ENCODE results near the gene MARF1. TPM values are rescaled to one million over a fixed set of nuclear protein-coding genes. Genes with fewer than 3 reads are reported as not detected.

MARF1 gene
- total and polyA plus RNA-seq, 2 of the 8 experiments (the other 6 are each of a cell fraction or from before 2014, with no cell fraction given) = 5.6 to 31.4 TPM

DNA sequence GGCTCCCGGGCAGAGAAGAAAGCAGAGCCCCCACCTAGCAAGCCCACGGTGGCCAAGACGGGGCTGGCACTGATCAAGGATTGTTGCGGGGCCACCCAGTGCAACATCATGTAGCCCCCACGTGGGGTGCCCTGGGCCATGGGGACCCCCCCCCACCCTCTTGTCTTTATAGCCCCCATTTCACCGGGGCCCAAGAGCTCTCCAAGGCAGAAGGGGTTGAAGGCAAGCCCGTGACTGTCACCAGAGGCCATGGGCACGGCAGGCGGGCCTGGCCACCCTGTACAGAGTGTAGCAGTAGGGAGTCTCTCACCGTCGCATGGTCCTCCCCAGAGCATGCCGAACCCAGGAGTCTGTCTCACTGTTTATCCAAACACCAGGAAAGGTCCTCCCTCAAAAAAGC, 56.2 kb downstream of the MARF1 start (continued):
- TF ChIP-seq, protein P1, sequence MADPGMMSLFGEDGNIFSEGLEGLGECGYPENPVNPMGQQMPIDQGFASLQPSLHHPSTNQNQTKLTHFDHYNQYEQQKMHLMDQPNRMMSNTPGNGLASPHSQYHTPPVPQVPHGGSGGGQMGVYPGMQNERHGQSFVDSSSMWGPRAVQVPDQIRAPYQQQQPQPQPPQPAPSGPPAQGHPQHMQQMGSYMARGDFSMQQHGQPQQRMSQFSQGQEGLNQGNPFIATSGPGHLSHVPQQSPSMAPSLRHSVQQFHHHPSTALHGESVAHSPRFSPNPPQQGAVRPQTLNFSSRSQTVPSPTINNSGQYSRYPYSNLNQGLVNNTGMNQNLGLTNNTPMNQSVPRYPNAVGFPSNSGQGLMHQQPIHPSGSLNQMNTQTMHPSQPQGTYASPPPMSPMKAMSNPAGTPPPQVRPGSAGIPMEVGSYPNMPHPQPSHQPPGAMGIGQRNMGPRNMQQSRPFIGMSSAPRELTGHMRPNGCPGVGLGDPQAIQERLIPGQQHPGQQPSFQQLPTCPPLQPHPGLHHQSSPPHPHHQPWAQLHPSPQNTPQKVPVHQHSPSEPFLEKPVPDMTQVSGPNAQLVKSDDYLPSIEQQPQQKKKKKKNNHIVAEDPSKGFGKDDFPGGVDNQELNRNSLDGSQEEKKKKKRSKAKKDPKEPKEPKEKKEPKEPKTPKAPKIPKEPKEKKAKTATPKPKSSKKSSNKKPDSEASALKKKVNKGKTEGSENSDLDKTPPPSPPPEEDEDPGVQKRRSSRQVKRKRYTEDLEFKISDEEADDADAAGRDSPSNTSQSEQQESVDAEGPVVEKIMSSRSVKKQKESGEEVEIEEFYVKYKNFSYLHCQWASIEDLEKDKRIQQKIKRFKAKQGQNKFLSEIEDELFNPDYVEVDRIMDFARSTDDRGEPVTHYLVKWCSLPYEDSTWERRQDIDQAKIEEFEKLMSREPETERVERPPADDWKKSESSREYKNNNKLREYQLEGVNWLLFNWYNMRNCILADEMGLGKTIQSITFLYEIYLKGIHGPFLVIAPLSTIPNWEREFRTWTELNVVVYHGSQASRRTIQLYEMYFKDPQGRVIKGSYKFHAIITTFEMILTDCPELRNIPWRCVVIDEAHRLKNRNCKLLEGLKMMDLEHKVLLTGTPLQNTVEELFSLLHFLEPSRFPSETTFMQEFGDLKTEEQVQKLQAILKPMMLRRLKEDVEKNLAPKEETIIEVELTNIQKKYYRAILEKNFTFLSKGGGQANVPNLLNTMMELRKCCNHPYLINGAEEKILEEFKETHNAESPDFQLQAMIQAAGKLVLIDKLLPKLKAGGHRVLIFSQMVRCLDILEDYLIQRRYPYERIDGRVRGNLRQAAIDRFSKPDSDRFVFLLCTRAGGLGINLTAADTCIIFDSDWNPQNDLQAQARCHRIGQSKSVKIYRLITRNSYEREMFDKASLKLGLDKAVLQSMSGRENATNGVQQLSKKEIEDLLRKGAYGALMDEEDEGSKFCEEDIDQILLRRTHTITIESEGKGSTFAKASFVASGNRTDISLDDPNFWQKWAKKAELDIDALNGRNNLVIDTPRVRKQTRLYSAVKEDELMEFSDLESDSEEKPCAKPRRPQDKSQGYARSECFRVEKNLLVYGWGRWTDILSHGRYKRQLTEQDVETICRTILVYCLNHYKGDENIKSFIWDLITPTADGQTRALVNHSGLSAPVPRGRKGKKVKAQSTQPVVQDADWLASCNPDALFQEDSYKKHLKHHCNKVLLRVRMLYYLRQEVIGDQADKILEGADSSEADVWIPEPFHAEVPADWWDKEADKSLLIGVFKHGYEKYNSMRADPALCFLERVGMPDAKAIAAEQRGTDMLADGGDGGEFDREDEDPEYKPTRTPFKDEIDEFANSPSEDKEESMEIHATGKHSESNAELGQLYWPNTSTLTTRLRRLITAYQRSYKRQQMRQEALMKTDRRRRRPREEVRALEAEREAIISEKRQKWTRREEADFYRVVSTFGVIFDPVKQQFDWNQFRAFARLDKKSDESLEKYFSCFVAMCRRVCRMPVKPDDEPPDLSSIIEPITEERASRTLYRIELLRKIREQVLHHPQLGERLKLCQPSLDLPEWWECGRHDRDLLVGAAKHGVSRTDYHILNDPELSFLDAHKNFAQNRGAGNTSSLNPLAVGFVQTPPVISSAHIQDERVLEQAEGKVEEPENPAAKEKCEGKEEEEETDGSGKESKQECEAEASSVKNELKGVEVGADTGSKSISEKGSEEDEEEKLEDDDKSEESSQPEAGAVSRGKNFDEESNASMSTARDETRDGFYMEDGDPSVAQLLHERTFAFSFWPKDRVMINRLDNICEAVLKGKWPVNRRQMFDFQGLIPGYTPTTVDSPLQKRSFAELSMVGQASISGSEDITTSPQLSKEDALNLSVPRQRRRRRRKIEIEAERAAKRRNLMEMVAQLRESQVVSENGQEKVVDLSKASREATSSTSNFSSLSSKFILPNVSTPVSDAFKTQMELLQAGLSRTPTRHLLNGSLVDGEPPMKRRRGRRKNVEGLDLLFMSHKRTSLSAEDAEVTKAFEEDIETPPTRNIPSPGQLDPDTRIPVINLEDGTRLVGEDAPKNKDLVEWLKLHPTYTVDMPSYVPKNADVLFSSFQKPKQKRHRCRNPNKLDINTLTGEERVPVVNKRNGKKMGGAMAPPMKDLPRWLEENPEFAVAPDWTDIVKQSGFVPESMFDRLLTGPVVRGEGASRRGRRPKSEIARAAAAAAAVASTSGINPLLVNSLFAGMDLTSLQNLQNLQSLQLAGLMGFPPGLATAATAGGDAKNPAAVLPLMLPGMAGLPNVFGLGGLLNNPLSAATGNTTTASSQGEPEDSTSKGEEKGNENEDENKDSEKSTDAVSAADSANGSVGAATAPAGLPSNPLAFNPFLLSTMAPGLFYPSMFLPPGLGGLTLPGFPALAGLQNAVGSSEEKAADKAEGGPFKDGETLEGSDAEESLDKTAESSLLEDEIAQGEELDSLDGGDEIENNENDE (IDR thresholded peaks at IDR 0.05; ENCODE audit: insufficient replicate concordance, low read length) = no peak
- TF ChIP-seq TBP (IDR thresholded peaks at IDR 0.05; ENCODE audit: low read depth, low read length) = no peak
- no peak for TF ChIP-seq HDAC2 (IDR thresholded peaks at IDR 0.05; ENCODE audit: borderline replicate concordance in 1 of 2, low read depth in 2 of 2, low read length in 2 of 2)
- TF ChIP-seq SIN3A (conservative IDR thresholded peaks at IDR 0.05 in 1 of 2, IDR thresholded peaks at IDR 0.05 in 1 of 2; ENCODE audit: low read depth in 1 of 2, low read length in 2 of 2) = no peak
- TF ChIP-seq SP4 (IDR thresholded peaks at IDR 0.05; ENCODE audit: low read length) = no peak
- no peak for TF ChIP-seq SUZ12 (IDR thresholded peaks at IDR 0.05; ENCODE audit: low read length)
- no peak for TF ChIP-seq KDM1A (IDR thresholded peaks at IDR 0.05; ENCODE audit: borderline replicate concordance, low read length)
- no peak for TF ChIP-seq TAF1 (IDR thresholded peaks at IDR 0.05; ENCODE audit: low read depth, low read length)
- no peak for TF ChIP-seq ASH2L (IDR thresholded peaks at IDR 0.05; ENCODE audit: low read length)
- TF ChIP-seq GTF2F1 (IDR thresholded peaks at IDR 0.05; ENCODE audit: borderline replicate concordance, low read depth, low read length) = no peak
- TF ChIP-seq JUN (IDR thresholded peaks at IDR 0.05; ENCODE audit: low read depth, low read length) = no peak
- no peak for TF ChIP-seq BRCA1 (IDR thresholded peaks at IDR 0.05; ENCODE audit: low read depth, low read length)

Data from H1 (cell line).